T-helper 22 cell (primary cell): Measurements from ENCODE around the gene TRIM23.
A peak's percentile ranks its signal among the peaks of the same experiment; 100 is the strongest.

Source experiments
- DNase-seq: peaks from one replicate; pipeline ENCODE4 v3.0.0-alpha.2; 2020; ENCODE audit warnings: low read depth

Gene TRIM23

GRCh38 chr5:65563777-65564176 lies 60.4 kb downstream of the TRIM23 start:
- DNase-seq, result no peak

GRCh38 chr5:65562731-65563701 lies 61.1 kb downstream of the TRIM23 start, which contains the start of the genes CENPK and PPWD1:
Gene CENPK (minus strand): TSS chr5:65563168. CDS start chr5:65554907, 8,261 bp downstream.
Gene PPWD1 (plus strand): TSS chr5:65563296. CDS start chr5:65563311, 15 bp downstream.
- peak; percentile 91 for DNase-seq

GRCh38 chr5:65556718-65557117 lies 67.4 kb downstream of the TRIM23 start:
- DNase-seq, result no peak

- DNase-seq, result no peak
These were observed 68.0 kb downstream of the TRIM23 start for GRCh38 chr5:65556181-65556580.

GRCh38 chr5:65555287-65555686 lies 68.8 kb downstream of the TRIM23 start:
- DNase-seq, result no peak

GRCh38 chr5:65553941-65554340 lies 70.2 kb downstream of the TRIM23 start:
- no peak for DNase-seq

- DNase-seq, result no peak
These were observed 75.9 kb downstream of the TRIM23 start for GRCh38 chr5:65548281-65548680.

GRCh38 chr5:65546141-65546540 lies 78.0 kb downstream of the TRIM23 start:
- DNase-seq, result no peak

- DNase-seq, result no peak
These were observed 79.7 kb downstream of the TRIM23 start for GRCh38 chr5:65544473-65544872.

- DNase-seq, result no peak
These were observed 84.3 kb downstream of the TRIM23 start for GRCh38 chr5:65539827-65540226.
